Heart right ventricle (tissue), 16 donors: ENCODE data around the gene PDZD2. TPM values are rescaled to one million over a fixed set of nuclear protein-coding genes. Genes with fewer than 3 reads are reported as not detected.

ENCODE experiments used
- ATAC-seq, 8 donors: fragments of 200-7000 bp; cut with Tn5 transposase; one replicate each; pipeline ENCODE4 v1.9.1; 2020; ENCODE audit warnings: mild to moderate bottlenecking in 8 of 8, moderate library complexity in 8 of 8, moderate number of reproducible peaks in 1 of 8
- DNase-seq, 2 donors: peaks; one replicate each; pipeline ENCODE4 v3.0.0-alpha.2; 2020
- H3K27ac ChIP-seq, 10 donors: fragments of 200-600 bp; sonication (generic) in 2 of 10; one replicate each; pipeline versions ENCODE4 v1.5.0 to v1.8.0; 2020 to 2022; ENCODE audit warnings: mild to moderate bottlenecking in 3 of 10
- H3K27me3 ChIP-seq, 7 donors: fragments of 200-600 bp; one replicate each; pipeline ENCODE4 v1.8.0; 2021 to 2022; ENCODE audit warnings: mild to moderate bottlenecking in 2 of 7
- H3K36me3 ChIP-seq, 9 donors: fragments of 200-600 bp; sonication (generic) in 1 of 9; one replicate each; pipeline versions ENCODE4 v1.5.0 to v1.8.0; 2020 to 2022; ENCODE audit warnings: mild to moderate bottlenecking in 2 of 9
- H3K4me1 ChIP-seq, 9 donors: fragments of 200-600 bp; sonication (generic) in 1 of 9; one replicate each; pipeline versions ENCODE4 v1.5.0 to v1.8.0; 2020 to 2022; ENCODE audit warnings: mild to moderate bottlenecking in 4 of 9
- H3K4me3 ChIP-seq, 10 donors: fragments of 200-600 bp; sonication (generic) in 2 of 10; one replicate each; pipeline versions ENCODE4 v1.5.0 to v1.8.0; 2020 to 2022; ENCODE audit warnings: mild to moderate bottlenecking in 7 of 10, moderate library complexity in 2 of 10
- H3K9me3 ChIP-seq, 11 donors: fragments of 200-600 bp in 10 of 11; sonication (generic) in 2 of 11; one replicate each; pipeline versions ENCODE4 v1.5.0 to v1.8.0; 2013 to 2022; ENCODE audit warnings: mild to moderate bottlenecking in 2 of 11, control low read depth in 1 of 11, moderate library complexity in 1 of 11
- CTCF ChIP-seq, 9 donors: fragments of 200-600 bp; sonication (generic) in 2 of 9; IDR thresholded peaks; one replicate each; pipeline versions ENCODE4 v1.5.0 to v1.8.0; 2021 to 2022; ENCODE audit warnings: antibody characterized with exemption in 9 of 9, mild to moderate bottlenecking in 5 of 9, moderate library complexity in 1 of 9
- WGBS, 2 donors: extraction: QIAGEN DNeasy Blood & Tissue Kit; methylation state at CpG; one replicate each; pipeline ENCODE4 v1.1.7; 2013; ENCODE audit warnings: inconsistent platforms in 1 of 2; 5-methylcytosine and 5-hydroxymethylcytosine counted together
- intact Hi-C, 10 donors: fragments of 100-400 bp; cut with DNase I; formaldehyde crosslinking; loops; one replicate each; pipeline versions ENCODE4 v1.11.1 to v1.14.2; 2022
- polyA plus RNA-seq, 2 donors: library from polyadenylated mRNA; stranded (reverse); fragments of 200-250 nt; gene quantifications; one replicate each; pipeline ENCODE4 v1.2.3, GENCODE V29; 2013
- total RNA-seq, 10 donors: library from RNA; stranded (reverse); fragmentation: NEBNext Ultra II Directional in 3 of 10; extraction: Animal tissue kit (Norgen Biotek cat#: 25700) in 3 of 10; gene quantifications; one replicate each; pipeline versions ENCODE4 v1.2.1 to v1.2.4, GENCODE V29; 2021 to 2023
- donor health status: Arrhythmogenic right ventricular cardiomyopathy.
- donor health status: ischemic (EF 13 %, LVEDD 7.1; RV severe dilation, severe dysfunction).
- donor health status: healthy with polysubstance abuse.
- donor health status: DM: no; HTN: yes; CAD: no.
- donor health status: DM: no; HTN: no; CAD: no.
- donor health status: ischemic (EF 25% LVEDD 6.9; RV normal size, moderate dysfunction).
- donor health status: ischemic (EF 25% LVEDD 5.7; RV mildly dilated, moderate dysfunction).
- donor health status: healthy.
- donor health status: DM: yes; HTN: yes; CAD: no.
- donor health status: Ischemic cardiomyopathy.
- donor health status: ischemic (EF 35%, LVEDD 5.7; RV mildly dilated, moderate dysfunction).
- donor health status: nonischemic (EF 11% LVEDD 7.7; RV severe dilation, severe dysfunction).
- donor health status: DM: yes; HTN: yes; CAD: no.
- donor health status: PGD.
- donor health status: ischemic (EF 29% LVEDD 5.4; RV normal size, mild dysfunction).
- donor health status: nonischemic (EF 23%, LVEDD 6.1; RV moderate dilation, normal function).

The PDZD2 gene
- total and polyA plus RNA-seq, 12 donors = 9.0 to 117 (median 82.5) TPM

GRCh38 chr5:31909073-31909472 lies 270.1 kb downstream of the PDZD2 start:
- H3K36me3 ChIP-seq = peaks cover 0 to 5% (median 0%) of the 10 kb centered on the region in 9 donors
- DNase-seq (no peak), ATAC-seq (no peak)
- H3K27ac ChIP-seq = no peak overlapping the region
- H3K4me1 ChIP-seq = peaks cover 0 to 12% (median under 1%) of the 10 kb centered on the region in 9 donors
- WGBS, 2 donors = 67 to 72% methylated on average over 3 of the region's 3 CpGs
- no peaks in the 10 kb centered on the region for H3K9me3 ChIP-seq
- intact Hi-C loops = loop anchor here in 1 of 10 donors (5.0 kb wide), 1 partner anchor 1808 kb away; no protein-coding TSS in a partner anchor
- H3K4me3 ChIP-seq = no peak overlapping the region
- no peaks in the 10 kb centered on the region for H3K27me3 ChIP-seq
- TF ChIP-seq CTCF (IDR thresholded peaks at IDR 0.05) = no peak

GRCh38 chr5:31911291-31912265 lies 272.6 kb downstream of the PDZD2 start:
- ATAC-seq (no peak), DNase-seq (no peak)
- H3K4me3 ChIP-seq = no peak overlapping the region
- H3K4me1 ChIP-seq = peaks cover 0 to 21% (median 7%) of the 10 kb centered on the region in 9 donors
- H3K27ac ChIP-seq = no peak overlapping the region
- intact Hi-C loops = no loop called here
- H3K27me3 ChIP-seq = no peaks in the 10 kb centered on the region
- no peaks in the 10 kb centered on the region for H3K9me3 ChIP-seq
- peaks cover 0 to 5% (median 0%) of the 10 kb centered on the region in 9 donors for H3K36me3 ChIP-seq
- 87 to 89% methylated on average over 15 of the region's 15 CpGs for WGBS, 2 donors
- TF ChIP-seq CTCF (IDR thresholded peaks at IDR 0.05) = no peak

GRCh38 chr5:31913808-31914207 lies 274.9 kb downstream of the PDZD2 start:
- ATAC-seq = peak in 5 of 8 donors; percentile 36 to 61 (median 43)
- Histone ChIP-seq H3K9me3 (no peaks in the 10 kb centered on the region), H3K36me3 (peaks cover 0 to 3% (median 0%) of the 10 kb centered on the region in 9 donors), H3K4me3 (no peak overlapping the region), H3K27ac (no peak overlapping the region), H3K4me1 (peaks cover 0 to 36% (median 15%) of the 10 kb centered on the region in 9 donors), H3K27me3 (no peaks in the 10 kb centered on the region)
- no peak for TF ChIP-seq CTCF (IDR thresholded peaks at IDR 0.05)
- intact Hi-C loops = no loop called here
- WGBS, 2 donors = 79 to 82% methylated on average over 2 of the region's 2 CpGs
- no peak for DNase-seq

- H3K27me3 ChIP-seq = no peaks in the 10 kb centered on the region
- H3K9me3 ChIP-seq = no peaks in the 10 kb centered on the region
- peaks cover 0 to 47% (median 16%) of the 10 kb centered on the region in 9 donors for H3K4me1 ChIP-seq
- no peak overlapping the region for H3K27ac ChIP-seq
- intact Hi-C loops = no loop called here
- DNase-seq (no peak), ATAC-seq (no peak)
- no peaks in the 10 kb centered on the region for H3K36me3 ChIP-seq
- 88 to 90% methylated on average over 8 of the region's 8 CpGs for WGBS, 2 donors
- no peak for TF ChIP-seq CTCF (IDR thresholded peaks at IDR 0.05)
- H3K4me3 ChIP-seq = no peak overlapping the region
Measured at GRCh38 chr5:31916327-31916726, 277.4 kb downstream of the PDZD2 start.
